ENCODE measurements around the gene DNAH17. TPM values are rescaled to one million over a fixed set of nuclear protein-coding genes. Genes with fewer than 3 reads are reported as not detected.

DNAH17 gene
- total RNA-seq, 1 experiment from 2014 or later: 0.05 TPM

Other genes starting within 250 kb of the DNAH17 start
- 26.6 and 39.3 TPM in 2 replicates for gene SOCS3, start 217.3 kb downstream of the DNAH17 start, total RNA-seq (2014; rRNA removed; shearing (Covaris generic))
- gene PGS1, start 198.7 kb downstream of the DNAH17 start, total RNA-seq (2014; rRNA removed; shearing (Covaris generic)): 26.2 and 32.3 TPM in 2 replicates
- gene CYTH1, start 204.9 kb upstream of the DNAH17 start, total RNA-seq (2014; rRNA removed; shearing (Covaris generic)): 5.9 and 13.8 TPM in 2 replicates

Data from M059J (cell line).